CD4-positive, alpha-beta T cell treated with Interleukin-6 at 100 ng/mL for 8 hours (primary cell): Measurements from ENCODE around the gene ZBTB16.
A peak's percentile ranks its signal among the peaks of the same experiment; 100 is the strongest.

ENCODE experiments used
- DNase-seq: peaks from one replicate; pipeline ENCODE4 v3.0.0-alpha.2; 2020; ENCODE audit warnings: mixed read lengths, low spot score

The ZBTB16 gene

GRCh38 chr11:114131461-114131864 is 72.0 kb downstream of the ZBTB16 start:
- DNase-seq, result peak; percentile 9

GRCh38 chr11:114132417-114132816 is 72.9 kb downstream of the ZBTB16 start:
- DNase-seq, result no peak

GRCh38 chr11:114132944-114133394 is 73.5 kb downstream of the ZBTB16 start:
- no peak for DNase-seq

GRCh38 chr11:114133548-114134329 is 74.2 kb downstream of the ZBTB16 start:
- DNase-seq, result no peak

- no peak for DNase-seq
These were observed 75.4 kb downstream of the ZBTB16 start for GRCh38 chr11:114134870-114135269.

GRCh38 chr11:114135737-114136151 is 76.2 kb downstream of the ZBTB16 start:
- DNase-seq, result no peak

- no peak for DNase-seq
These were observed 77.5 kb downstream of the ZBTB16 start for GRCh38 chr11:114136686-114137640.

GRCh38 chr11:114137838-114138237 is 78.3 kb downstream of the ZBTB16 start:
- DNase-seq, result no peak

GRCh38 chr11:114138411-114138810 is 78.9 kb downstream of the ZBTB16 start:
- no peak for DNase-seq

GRCh38 chr11:114140826-114141225 is 81.3 kb downstream of the ZBTB16 start:
- DNase-seq, result no peak

- DNase-seq, result no peak
These were observed 82.5 kb downstream of the ZBTB16 start for GRCh38 chr11:114141863-114142580.

- no peak for DNase-seq
These were observed 83.2 kb downstream of the ZBTB16 start for GRCh38 chr11:114142707-114143106.

GRCh38 chr11:114145166-114145775 is 85.8 kb downstream of the ZBTB16 start:
- DNase-seq, result no peak

- DNase-seq, result no peak
These were observed 88.0 kb downstream of the ZBTB16 start for GRCh38 chr11:114147375-114148012.

- no peak for DNase-seq
These were observed 88.5 kb downstream of the ZBTB16 start for GRCh38 chr11:114148013-114148382.

GRCh38 chr11:114149689-114150407 is 90.3 kb downstream of the ZBTB16 start:
- no peak for DNase-seq

GRCh38 chr11:114150671-114151070 is 91.2 kb downstream of the ZBTB16 start:
- DNase-seq, result no peak

GRCh38 chr11:114151631-114152030 is 92.1 kb downstream of the ZBTB16 start:
- DNase-seq, result no peak

- no peak for DNase-seq
These were observed 92.7 kb downstream of the ZBTB16 start for GRCh38 chr11:114152162-114152561.

GRCh38 chr11:114152785-114153184 is 93.3 kb downstream of the ZBTB16 start:
- no peak for DNase-seq

GRCh38 chr11:114153224-114153623 is 93.7 kb downstream of the ZBTB16 start:
- DNase-seq, result no peak
